ENCODE measurements around the gene CFAP74. TPM values are rescaled to one million over a fixed set of nuclear protein-coding genes. Genes with fewer than 3 reads are reported as not detected.
A peak's percentile ranks its signal among the peaks of the same experiment; 100 is the strongest.

CFAP74 gene
- total RNA-seq, 6 experiments from 2014 or later, result 0.16 to 3.5 (median 0.32) TPM; not detected in 1

DNA sequence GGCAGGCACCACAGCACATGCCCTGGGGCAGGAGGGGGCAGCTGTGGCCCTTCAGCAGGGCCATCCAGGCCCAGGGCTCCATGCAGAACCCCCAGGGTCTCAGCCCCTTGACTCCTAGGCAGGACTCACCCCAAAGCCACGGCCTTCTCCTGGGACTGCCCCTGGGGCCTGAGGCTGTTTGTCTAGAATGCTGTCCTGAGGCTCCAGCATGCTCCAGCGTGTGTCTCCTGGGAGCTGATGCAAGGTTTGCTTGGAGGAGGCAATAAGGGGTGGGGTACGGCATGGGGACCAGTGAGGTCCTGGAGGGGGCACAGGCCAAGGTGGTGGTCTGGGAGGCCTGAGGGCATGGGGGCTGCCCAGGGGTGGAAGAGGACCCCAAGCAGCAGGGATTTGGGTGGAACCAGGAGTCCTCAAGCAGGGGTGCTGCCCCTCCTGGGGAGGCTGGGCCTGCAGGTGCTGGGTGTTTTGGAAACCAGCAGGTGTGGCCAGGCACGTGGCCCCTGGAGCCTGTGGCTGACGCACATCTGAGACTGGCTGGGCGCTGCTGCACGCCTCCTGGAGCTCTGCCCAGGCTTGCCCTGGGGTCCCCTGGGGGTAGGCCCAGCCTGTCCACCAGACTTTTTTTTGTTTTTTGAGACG is 96.4 kb downstream of the CFAP74 start:
- Histone ChIP-seq H3K4me3 (no peak overlapping the region), H3K36me3 (no peaks in the 10 kb centered on the region), H3K27me3 (no peaks in the 10 kb centered on the region), H3K4me1 (peaks cover 3 to 18% (median 4%) of the 10 kb centered on the region in 4 donors), H3K9me3 (no peaks in the 10 kb centered on the region), H3K27ac (no peak overlapping the region)
- intact Hi-C loops (cut with DNase I), result loop anchor here (5.0 to 10.0 kb wide), 3 partner anchors 112 to 152 kb away; no protein-coding TSS in a partner anchor
- DNase-seq (peak; percentile 38 to 69 (median 58)), ATAC-seq (no peak)
- 75% methylated on average over 3 of the region's 8 CpGs for WGBS (ENCODE audit: insufficient coverage, low coverage, low lambda C conversion rate, missing lambda C conversion rate)
- TF ChIP-seq CTCF (IDR thresholded peaks at IDR 0.05), result no peak
- TF ChIP-seq POLR2A (IDR thresholded peaks at IDR 0.05), result no peak

DNA sequence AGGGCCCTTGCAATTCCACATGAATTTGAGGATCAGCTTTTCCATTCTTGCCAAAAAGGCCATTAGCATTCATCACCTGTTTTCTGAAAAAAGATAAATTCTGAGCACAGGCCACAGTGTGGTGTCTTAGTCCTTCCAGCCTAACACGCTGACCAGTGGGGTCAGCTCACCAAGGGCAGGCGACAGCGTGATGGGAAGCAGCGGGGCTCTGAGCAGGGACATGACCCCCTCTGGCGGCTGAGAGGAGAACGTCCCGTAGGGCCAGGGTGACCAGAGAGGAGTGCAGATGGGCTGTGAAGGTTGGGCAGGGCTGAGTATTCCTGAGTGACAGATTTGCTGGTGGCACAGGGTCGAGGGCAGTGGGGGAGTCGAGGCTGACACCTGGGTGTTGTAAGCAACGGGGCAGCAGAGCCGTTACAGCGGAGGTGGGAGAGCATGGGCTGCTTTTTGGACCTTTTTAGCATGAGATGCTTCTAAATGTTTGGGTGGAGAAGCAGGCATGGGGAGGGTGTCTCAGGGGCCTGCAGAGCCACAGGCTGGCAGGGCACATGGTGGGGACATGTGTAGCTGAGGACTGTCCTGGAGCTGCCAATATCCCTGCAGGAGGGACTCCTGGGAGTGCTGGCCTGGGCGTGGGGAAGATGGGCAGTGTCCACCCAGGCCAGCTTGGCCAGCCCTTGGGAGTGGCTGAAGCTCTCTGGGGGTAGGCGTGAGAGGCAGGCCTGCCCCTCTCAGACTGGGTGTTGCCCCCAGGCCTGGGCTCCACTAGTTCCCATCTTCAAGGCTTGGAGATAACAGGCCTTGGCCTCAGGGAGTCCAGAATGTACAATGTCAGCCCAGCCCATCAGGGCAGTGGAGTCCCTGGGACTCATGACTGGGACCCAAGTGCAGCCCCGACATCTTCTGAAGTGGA is 97.1 kb downstream of the CFAP74 start:
- Histone ChIP-seq H3K4me3 (no peak overlapping the region), H3K27ac (no peak overlapping the region), H3K27me3 (no peaks in the 10 kb centered on the region), H3K9me3 (no peaks in the 10 kb centered on the region), H3K36me3 (no peaks in the 10 kb centered on the region), H3K4me1 (peaks cover 3 to 18% (median 4%) of the 10 kb centered on the region in 4 donors)
- WGBS (ENCODE audit: insufficient coverage, low coverage, low lambda C conversion rate, missing lambda C conversion rate), result 6% methylated on average over 12 of the region's 15 CpGs
- intact Hi-C loops (cut with DNase I), result loop anchor here (5.0 to 10.0 kb wide), 3 partner anchors 112 to 152 kb away; no protein-coding TSS in a partner anchor
- DNase-seq (peak; percentile 88 to 92 (median 91)), ATAC-seq (peak; percentile 71 to 79 (median 72))
- no peak for TF ChIP-seq POLR2A (IDR thresholded peaks at IDR 0.05)
- peak; percentile 89 to 93 (median 93) for TF ChIP-seq CTCF (IDR thresholded peaks at IDR 0.05)

DNA sequence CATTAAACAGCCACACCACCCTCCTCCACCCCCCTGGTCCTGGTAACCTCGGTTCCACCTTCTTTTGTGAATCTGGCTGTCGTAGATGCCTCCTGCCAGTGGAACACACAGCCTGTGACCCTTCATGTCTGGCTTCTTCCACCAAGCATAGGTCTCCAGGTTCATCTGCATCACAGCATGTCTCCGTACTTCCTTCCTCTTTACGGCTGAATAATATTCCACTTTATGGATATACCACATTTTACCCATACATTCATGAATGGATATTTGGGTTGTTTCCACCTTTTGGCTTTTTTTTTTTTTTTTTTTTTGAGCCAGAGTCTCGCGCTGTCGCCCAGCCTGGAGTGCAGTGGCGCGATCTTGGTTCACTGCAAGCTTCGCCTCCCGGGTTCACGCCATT is 100.4 kb downstream of the CFAP74 start:
- WGBS (ENCODE audit: insufficient coverage, low coverage, low lambda C conversion rate, missing lambda C conversion rate), result 81% methylated on average over 3 of the region's 12 CpGs
- DNase-seq (no peak), ATAC-seq (no peak)
- no peak overlapping the region for H3K4me3 ChIP-seq
- H3K4me1 ChIP-seq, result peaks cover 0 to 7% (median 3%) of the 10 kb centered on the region in 4 donors
- H3K9me3 ChIP-seq, result no peaks in the 10 kb centered on the region
- no peaks in the 10 kb centered on the region for H3K27me3 ChIP-seq
- TF ChIP-seq POLR2A (IDR thresholded peaks at IDR 0.05) (no peak), CTCF (IDR thresholded peaks at IDR 0.05) (no peak)
- intact Hi-C loops (cut with DNase I), result loop anchor here (10.0 kb wide), 2 partner anchors 108 to 148 kb away; no protein-coding TSS in a partner anchor
- no peaks in the 10 kb centered on the region for H3K36me3 ChIP-seq
- H3K27ac ChIP-seq, result no peak overlapping the region

DNA sequence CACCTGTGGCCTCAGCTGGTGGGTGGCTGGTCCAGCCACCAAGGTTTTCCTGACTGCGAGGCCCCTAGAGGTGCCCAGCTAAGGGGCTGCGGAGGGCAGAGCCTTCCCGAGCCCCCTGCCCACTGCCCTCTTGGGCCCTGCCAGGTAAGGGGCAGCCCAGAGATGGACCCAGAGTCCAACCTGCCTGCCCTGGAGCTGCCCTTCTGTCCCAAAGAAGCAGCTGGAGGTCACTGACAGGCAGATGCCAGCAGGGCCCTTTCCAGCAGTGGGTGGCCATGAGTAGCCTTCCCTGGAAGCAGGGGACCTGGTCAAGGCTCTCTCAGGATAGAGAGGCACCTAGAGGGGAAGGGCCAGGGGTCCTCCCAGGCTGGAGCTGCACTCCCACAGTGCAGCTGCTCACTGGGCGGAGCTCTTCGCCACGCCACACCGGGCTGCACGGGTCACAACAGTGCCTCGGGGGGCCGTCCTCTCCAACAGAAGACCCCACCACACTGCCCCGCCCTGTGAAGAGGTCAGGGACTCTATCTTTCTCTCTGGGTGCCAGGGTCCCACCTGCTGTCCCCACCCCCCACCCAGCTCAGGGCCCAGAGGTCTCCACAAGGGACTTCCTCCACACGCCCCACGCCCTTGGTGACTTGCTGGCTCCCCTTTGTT is 101.8 kb downstream of the CFAP74 start:
- Histone ChIP-seq H3K4me3 (no peak overlapping the region), H3K27me3 (no peaks in the 10 kb centered on the region), H3K9me3 (no peaks in the 10 kb centered on the region), H3K27ac (no peak overlapping the region), H3K36me3 (no peaks in the 10 kb centered on the region), H3K4me1 (peaks cover 0 to 3% (median 0%) of the 10 kb centered on the region in 4 donors)
- WGBS (ENCODE audit: insufficient coverage, low coverage, low lambda C conversion rate, missing lambda C conversion rate), result no CpG with 5 or more reads among the region's 13 CpGs
- ATAC-seq (no peak), DNase-seq (no peak)
- TF ChIP-seq POLR2A (IDR thresholded peaks at IDR 0.05), result no peak
- no peak for TF ChIP-seq CTCF (IDR thresholded peaks at IDR 0.05)
- intact Hi-C loops (cut with DNase I), result loop anchor here (10.0 kb wide), 2 partner anchors 107 to 147 kb away; no protein-coding TSS in a partner anchor
